ENCODE measurements around the gene OXLD1.

GRCh38 chr17:81691608-81692007, 25.2 kb upstream of the OXLD1 start:
- TF ChIP-seq CTCF (IDR thresholded peaks at IDR 0.05): no peak
- TF ChIP-seq POLR2A (IDR thresholded peaks at IDR 0.05; ENCODE audit: low read depth): no peak
- TF ChIP-seq POLR2AphosphoS5 (IDR thresholded peaks at IDR 0.05): no peak
- no peak for TF ChIP-seq EP300 (IDR thresholded peaks at IDR 0.05)
